Stimulated activated memory B cell treated with anti-CD40 and anti-IgM and Interleukin-4, amounts not matched to agents 10 μg/mL and 1 μg/mL and 100 μg/mL, for 72 hours (primary cell): Measurements from ENCODE around the gene RPS6KA2.
"Not testable (repeated sequence)": the region's sequence is repeated elsewhere in the genome, so short reads cannot be mapped to it uniquely, and the experiment has no call there.

Experiments used
- ATAC-seq: fragments of 150-1000 bp; cut with Tn5 transposase; 2 replicates; pipeline ENCODE4 v1.10.0; 2021
- H3K27ac Mint-ChIP-seq: one replicate; pipeline ENCODE4 v1.8.0; 2022; ENCODE audit warnings: mild to moderate bottlenecking, mixed read lengths
- H3K27me3 Mint-ChIP-seq: one replicate; pipeline ENCODE4 v1.8.0; 2022; ENCODE audit warnings: mixed read lengths
- H3K36me3 Mint-ChIP-seq: one replicate; pipeline ENCODE4 v1.8.0; 2022; ENCODE audit warnings: mixed read lengths
- H3K4me1 Mint-ChIP-seq: one replicate; pipeline ENCODE4 v1.8.0; 2022; ENCODE audit warnings: mixed read lengths
- H3K4me3 Mint-ChIP-seq: one replicate; pipeline ENCODE4 v1.8.0; 2022; ENCODE audit warnings: mild to moderate bottlenecking, moderate library complexity, mixed read lengths
- H3K9me3 Mint-ChIP-seq: one replicate; pipeline ENCODE4 v1.8.0; 2022; ENCODE audit warnings: mixed read lengths

The RPS6KA2 gene

DNA sequence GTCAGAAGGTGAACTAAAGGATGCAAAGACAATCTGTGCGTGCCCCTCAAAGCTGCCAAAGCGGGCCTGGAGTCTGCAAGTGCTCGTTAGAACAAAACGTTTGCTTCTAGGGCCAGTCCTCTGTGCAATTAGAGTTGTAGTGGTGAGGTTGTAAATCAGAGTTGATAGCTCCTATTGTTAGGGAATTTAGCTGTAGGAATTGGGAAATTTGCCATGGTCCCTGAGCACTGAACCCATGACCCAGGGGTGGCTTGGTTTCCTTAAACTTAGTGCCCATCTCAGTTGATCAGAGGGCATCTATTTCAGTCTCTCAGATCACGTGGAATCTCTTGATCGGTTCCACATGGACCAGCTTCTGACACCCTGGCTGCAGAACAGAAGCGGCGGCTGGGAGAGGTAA, 18.8 kb upstream of the RPS6KA2 start:
- Mint-ChIP-seq H3K36me3 (no peaks in the 10 kb centered on the region), H3K27ac (no peak overlapping the region), H3K9me3 (peaks cover 3% of the 10 kb centered on the region), H3K4me1 (no peaks in the 10 kb centered on the region), H3K4me3 (no peak overlapping the region), H3K27me3 (peaks cover 1% of the 10 kb centered on the region)
- ATAC-seq, result no peak

DNA sequence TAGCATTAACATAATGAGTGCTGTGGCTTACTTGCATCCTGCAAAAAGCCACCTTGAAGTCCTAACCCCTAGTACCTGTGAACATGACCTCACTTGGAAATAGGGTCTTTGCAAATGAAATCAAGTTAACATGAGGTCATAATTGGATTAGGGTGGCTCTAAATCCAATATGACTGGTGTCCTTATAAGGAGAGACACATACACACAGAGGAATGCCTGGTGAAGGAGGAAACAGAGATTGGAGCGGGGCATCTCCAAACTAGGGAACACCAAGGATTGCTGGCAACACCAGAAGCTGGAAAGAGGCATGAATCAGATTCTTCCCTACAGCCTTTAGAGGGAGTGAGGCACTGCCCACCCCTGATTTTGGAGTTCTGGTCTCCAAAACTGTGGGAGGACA, 17.6 kb upstream of the RPS6KA2 start:
- peaks cover 12% of the 10 kb centered on the region for H3K4me1 Mint-ChIP-seq
- H3K4me3 Mint-ChIP-seq, result no peak overlapping the region
- H3K36me3 Mint-ChIP-seq, result no peaks in the 10 kb centered on the region
- no peak for ATAC-seq
- H3K9me3 Mint-ChIP-seq, result peaks cover 3% of the 10 kb centered on the region
- H3K27ac Mint-ChIP-seq, result no peak overlapping the region
- peaks cover 13% of the 10 kb centered on the region for H3K27me3 Mint-ChIP-seq

DNA sequence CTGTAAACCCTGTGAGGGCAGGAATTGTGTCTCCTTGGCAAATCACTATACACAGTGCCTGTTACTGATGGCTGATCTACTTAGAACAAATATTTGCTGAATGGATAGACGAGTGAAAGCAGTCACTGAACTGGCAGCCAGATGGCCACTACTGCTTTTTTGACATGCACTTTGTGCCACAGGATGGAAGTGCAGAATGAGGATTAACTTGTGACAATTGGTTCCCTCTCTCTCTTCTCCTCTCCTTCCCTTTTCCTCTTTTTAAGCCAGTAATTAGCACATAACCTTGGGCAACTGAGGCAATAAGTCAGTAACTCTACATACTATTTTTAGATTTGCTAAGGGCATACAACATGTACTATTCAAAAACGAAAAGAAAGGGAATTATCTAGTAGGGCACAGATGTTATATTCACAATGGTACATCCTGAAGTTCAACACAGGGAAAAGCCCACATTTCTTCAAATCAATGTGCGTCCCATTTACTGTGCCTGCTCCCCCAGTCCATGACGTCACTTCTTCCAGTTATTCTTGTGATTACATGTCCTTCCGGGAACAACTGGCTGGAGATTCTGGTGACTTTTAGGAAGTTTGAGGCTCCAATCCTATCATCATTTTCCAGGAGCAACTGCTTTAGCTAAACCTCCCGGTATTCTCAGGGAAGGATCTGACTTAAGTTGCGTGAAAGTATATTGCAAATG, 17.0 kb upstream of the RPS6KA2 start:
- ATAC-seq, result no peak
- H3K4me3 Mint-ChIP-seq, result no peak overlapping the region
- H3K27me3 Mint-ChIP-seq, result peaks cover 20% of the 10 kb centered on the region
- no peak overlapping the region for H3K27ac Mint-ChIP-seq
- no peaks in the 10 kb centered on the region for H3K36me3 Mint-ChIP-seq
- H3K9me3 Mint-ChIP-seq, result peaks cover 3% of the 10 kb centered on the region
- H3K4me1 Mint-ChIP-seq, result peaks cover 17% of the 10 kb centered on the region

DNA sequence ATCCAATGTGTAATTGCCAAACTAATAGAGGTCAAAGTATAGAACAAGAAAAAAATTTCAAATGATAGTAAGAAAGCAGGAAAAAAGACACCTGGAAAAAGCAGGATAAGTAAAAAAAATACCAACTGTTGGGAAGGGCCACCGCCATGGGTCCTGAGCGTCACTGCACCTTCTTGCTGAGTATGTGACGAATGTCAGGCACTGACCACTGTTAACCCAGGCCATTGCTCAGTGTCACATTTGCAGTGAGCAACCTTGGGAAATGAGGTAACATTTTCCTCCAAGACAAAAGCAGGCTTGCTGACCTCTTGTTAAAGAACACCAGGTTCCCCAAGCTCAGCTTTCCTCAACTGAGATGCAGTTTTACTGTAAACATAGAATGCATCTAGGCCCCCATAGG, 15.6 kb upstream of the RPS6KA2 start:
- Mint-ChIP-seq H3K9me3 (peaks cover 3% of the 10 kb centered on the region), H3K27me3 (peaks cover 32% of the 10 kb centered on the region), H3K36me3 (no peaks in the 10 kb centered on the region), H3K27ac (no peak overlapping the region), H3K4me3 (no peak overlapping the region), H3K4me1 (peaks cover 27% of the 10 kb centered on the region)
- no peak for ATAC-seq

DNA sequence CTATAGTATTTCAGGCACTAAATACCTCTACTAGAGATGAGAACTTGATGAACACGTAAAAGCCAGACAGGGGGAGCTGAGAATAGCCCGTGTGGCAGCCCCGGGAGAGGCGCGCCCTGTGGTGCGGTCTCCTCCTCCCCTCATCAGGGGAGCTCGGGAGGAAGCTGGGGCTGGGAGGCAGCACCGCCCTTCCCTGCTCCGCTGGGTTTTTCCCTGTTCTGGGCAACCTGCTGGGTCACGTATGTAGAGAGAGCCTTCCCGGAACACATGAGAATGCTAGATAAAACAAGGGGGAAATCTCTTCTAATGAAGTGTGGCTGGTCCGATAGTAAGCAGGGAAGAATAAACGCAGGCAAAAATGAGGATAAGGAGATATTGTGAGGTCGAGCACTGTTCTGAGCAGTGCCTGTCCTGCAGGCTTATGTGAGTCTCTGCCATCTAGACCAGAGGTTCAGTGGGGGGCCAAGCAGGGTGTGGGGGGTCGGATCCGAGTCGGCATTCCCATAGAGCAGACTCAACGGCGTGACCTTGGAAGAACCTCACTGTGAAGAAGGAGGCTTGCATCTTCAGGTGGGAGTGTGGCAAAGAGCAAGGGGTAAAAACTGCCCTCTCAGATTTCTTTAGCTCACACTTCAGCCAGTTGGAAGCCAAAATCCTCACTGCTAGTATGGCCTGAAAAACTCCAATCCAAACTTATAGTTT, 13.4 kb upstream of the RPS6KA2 start:
- Mint-ChIP-seq H3K4me1 (peaks cover 33% of the 10 kb centered on the region), H3K36me3 (no peaks in the 10 kb centered on the region), H3K27ac (no peak overlapping the region), H3K4me3 (no peak overlapping the region), H3K9me3 (peaks cover 3% of the 10 kb centered on the region), H3K27me3 (peaks cover 53% of the 10 kb centered on the region)
- ATAC-seq, result peak; percentile 49

DNA sequence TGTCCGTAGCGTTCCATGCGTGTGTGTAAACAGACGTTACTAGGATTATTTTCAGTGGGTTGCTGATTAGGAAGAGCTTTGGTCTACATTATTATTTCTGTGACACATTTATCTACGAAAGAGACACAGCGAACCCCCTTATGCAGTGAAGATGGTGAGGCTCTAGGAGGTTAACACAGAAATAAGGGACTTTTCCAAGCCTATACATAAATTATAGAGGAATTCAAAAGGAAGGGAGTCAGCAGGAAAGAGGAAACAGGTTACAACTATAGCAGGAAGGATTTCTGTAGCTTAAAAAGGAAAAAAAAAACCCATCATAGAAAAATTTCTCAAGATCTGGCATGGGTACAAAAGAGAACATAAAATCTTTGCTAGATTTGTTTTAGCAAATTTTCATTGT, 12.9 kb upstream of the RPS6KA2 start:
- no peak overlapping the region for H3K27ac Mint-ChIP-seq
- peaks cover 3% of the 10 kb centered on the region for H3K9me3 Mint-ChIP-seq
- peaks cover 59% of the 10 kb centered on the region for H3K27me3 Mint-ChIP-seq
- ATAC-seq, result no peak
- H3K4me1 Mint-ChIP-seq, result peaks cover 33% of the 10 kb centered on the region
- no peak overlapping the region for H3K4me3 Mint-ChIP-seq
- H3K36me3 Mint-ChIP-seq, result no peaks in the 10 kb centered on the region

DNA sequence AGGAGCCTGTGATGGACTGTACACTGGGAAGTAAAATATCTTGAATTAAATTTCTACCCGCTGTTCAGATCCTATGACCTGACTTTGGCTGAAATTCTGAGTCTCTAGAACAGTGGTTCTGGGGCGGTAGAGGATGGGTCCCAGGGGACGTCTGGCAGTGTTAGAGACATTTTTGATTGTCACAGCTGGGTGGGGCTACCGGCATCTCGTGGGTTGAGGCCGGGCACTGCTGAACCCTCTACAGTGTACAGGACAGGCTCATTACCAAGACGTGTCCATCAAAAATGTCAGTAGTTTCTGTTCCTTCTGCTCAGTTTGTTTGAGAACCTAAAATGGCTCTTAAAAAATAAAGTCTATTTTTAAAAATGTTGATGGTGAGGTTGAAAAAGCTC, 11.5 kb upstream of the RPS6KA2 start:
- Mint-ChIP-seq H3K27me3 (peaks cover 65% of the 10 kb centered on the region), H3K9me3 (peaks cover under 1% of the 10 kb centered on the region), H3K27ac (no peak overlapping the region), H3K36me3 (no peaks in the 10 kb centered on the region), H3K4me3 (no peak overlapping the region), H3K4me1 (peaks cover 33% of the 10 kb centered on the region)
- ATAC-seq, result peak; percentile 91

DNA sequence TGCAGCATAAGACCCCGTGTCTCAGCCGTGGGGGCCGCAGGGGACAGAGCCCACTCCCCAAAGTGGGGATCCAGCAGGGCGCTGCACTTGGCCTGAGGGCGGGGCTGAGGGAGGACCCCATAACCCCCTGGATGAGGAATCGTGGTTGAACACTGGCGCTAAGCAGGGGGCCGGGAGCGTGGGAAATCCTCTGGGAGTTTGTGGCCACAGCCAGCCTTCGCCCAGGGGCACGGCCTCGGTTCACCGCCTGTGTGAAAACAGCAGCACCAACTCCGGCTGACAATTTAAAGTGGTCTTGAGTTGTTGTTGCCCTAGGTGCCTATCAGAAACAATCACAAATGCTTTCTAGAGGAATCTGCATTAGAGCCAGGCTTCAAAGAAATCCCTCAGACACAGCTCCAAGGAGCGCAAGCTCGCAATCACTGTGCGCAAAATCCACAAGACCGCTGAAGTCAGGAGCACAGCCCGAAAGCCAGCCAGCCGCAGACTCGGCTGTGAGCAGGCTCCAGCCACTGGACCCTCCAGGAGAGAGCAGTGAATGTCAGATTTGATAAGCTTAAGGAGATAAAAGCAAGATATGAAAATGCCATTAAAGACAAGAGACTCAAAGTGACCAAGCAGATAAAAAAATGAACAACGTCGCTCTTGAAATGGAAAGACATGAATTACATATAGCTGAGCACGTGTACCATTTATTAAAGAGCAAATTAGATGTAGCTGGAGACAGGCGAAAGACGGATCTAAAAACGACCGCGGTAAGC, 10.9 kb upstream of the RPS6KA2 start:
- Mint-ChIP-seq H3K4me1 (peaks cover 33% of the 10 kb centered on the region), H3K27ac (no peak overlapping the region), H3K27me3 (peaks cover 70% of the 10 kb centered on the region), H3K9me3 (no peaks in the 10 kb centered on the region), H3K4me3 (no peak overlapping the region), H3K36me3 (no peaks in the 10 kb centered on the region)
- ATAC-seq, result no peak

DNA sequence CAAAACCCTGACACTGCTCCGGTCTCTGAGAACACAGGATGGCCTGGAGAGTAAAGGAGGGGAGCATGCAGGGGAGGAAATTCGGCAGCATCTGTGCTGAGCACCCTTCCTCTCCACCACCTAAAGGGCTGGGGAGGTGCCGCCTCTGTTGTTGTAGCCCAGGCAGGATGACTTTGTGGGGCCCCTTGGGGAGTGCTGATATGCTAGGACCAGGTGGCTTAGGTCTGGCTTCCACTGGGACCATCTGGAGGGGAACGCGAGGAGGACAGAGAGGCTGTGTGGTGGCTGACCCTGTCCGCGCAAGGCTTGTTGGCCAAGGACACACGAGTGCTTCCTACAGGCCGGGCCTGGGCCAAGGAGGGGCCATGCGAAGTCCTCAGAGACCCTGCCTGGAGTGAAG, 9.9 kb upstream of the RPS6KA2 start:
- H3K27ac Mint-ChIP-seq, result no peak overlapping the region
- H3K4me3 Mint-ChIP-seq, result no peak overlapping the region
- no peak for ATAC-seq
- H3K27me3 Mint-ChIP-seq, result peaks cover 80% of the 10 kb centered on the region
- peaks cover 5% of the 10 kb centered on the region for H3K36me3 Mint-ChIP-seq
- H3K4me1 Mint-ChIP-seq, result peaks cover 33% of the 10 kb centered on the region
- H3K9me3 Mint-ChIP-seq, result no peaks in the 10 kb centered on the region

DNA sequence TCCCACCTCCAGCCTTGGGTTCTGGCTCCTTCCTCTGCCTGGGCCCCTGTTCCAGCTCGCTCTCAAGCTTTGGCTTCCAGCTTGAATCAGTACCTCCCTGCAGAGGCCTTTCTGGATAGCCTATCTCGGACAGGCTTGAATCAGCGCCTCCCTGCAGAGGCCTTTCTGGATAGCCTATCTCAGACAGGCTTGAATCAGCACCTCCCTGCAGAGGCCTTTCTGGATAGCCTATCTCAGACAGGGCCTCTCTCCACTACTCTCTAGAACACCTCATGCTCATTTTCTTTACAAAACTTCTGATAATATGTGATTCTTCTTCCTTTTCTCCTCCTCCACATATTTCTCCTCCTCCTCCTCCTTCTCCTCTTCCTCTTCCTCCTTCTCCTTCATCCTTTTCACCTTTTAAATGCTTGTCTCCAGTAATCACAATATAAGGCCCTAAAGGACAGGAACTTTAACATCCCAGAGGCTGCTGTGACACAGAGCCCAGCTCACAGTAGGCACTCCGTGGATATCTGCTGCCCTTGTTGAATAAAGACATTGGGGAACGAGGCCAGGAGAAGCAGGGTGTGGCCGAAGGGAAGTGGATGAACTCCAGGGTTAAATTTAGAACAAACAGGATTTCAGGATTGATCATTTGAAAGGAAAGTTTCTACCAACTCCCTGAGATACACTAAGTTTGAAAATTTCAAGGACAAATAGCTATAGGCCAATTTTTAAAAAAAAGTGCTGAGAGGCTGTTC, 9.3 kb upstream of the RPS6KA2 start:
- Mint-ChIP-seq H3K4me3 (no peak overlapping the region), H3K4me1 (peaks cover 33% of the 10 kb centered on the region), H3K27me3 (peaks cover 86% of the 10 kb centered on the region)

DNA sequence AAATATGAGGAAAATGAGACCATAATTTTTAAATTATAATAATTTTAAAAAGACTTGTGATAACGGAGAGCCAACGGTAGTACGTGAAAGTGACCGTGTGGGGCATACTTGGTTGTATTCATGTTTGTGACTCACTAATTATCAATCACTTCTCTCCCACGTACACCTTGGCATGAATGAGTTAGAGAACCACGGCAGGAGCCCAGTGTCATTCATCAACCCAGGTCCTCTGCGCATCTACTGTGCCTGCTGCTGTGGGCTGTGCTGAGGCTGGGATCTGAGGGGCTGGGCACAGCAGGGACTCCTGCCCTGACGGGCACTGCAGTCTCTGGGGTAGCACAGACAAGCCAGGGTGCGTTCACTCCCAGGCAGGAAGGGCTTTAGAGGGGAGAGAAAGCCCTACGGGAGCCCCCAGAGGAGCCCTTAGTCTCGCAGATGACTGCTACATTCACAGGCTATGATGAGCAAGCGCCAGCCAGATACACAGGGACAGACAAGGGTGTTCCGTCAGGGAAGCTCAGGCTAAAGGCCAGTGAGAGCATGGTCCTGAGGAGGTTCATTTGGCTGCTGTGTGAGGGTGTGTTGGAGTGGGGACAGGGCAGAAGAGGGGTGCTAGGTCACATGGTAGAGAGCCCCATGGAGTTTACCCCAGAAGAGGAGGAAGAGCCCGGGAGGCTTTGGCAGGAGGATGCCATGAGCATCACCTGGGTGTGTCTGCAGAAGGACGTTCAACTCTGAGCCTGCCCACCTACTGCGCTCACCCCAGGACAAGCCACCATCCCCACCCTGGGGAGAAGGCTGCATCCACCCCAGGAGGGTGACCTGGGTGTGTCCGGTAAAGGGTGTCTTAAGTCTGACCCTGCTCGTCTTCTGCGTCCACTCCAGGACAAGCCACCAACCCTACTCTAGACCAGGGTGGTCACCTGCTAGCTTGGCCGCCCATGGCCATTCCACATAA, 8.2 kb upstream of the RPS6KA2 start:
- Mint-ChIP-seq H3K9me3 (no peaks in the 10 kb centered on the region), H3K4me3 (no peak overlapping the region), H3K36me3 (peaks cover 5% of the 10 kb centered on the region), H3K27me3 (peaks cover 90% of the 10 kb centered on the region), H3K4me1 (peaks cover 32% of the 10 kb centered on the region), H3K27ac (no peak overlapping the region)
- ATAC-seq, result no peak

More for the DNA sequence above, 9.3 kb upstream of the RPS6KA2 start:
- Mint-ChIP-seq H3K36me3 (peaks cover 5% of the 10 kb centered on the region), H3K9me3 (no peaks in the 10 kb centered on the region), H3K27ac (no peak overlapping the region)
- no peak for ATAC-seq

DNA sequence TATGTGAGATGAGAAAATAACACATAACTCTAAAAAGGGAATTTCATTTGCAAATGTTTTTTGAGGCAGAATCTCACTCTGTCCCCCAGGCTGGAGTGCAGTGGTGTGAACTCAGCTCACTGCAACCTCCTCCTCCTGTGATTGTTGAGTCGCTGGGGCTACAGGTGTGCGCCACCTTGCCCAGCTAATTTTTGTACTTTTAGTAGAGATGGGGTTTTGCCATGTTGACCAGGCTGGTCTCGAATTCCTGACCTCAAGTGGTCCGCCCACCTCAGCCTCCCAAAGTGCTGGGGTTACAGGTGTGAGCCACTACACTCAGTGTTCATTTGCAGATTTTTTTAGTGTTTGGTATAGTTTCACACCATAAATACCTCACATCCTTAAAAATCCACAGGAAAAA, 7.5 kb upstream of the RPS6KA2 start:
- not testable (repeated sequence) for H3K4me3 Mint-ChIP-seq, H3K9me3 Mint-ChIP-seq, ATAC-seq, H3K27ac Mint-ChIP-seq, H3K36me3 Mint-ChIP-seq
- Mint-ChIP-seq H3K4me1 (peaks cover 25% of the 10 kb centered on the region), H3K27me3 (peaks cover 90% of the 10 kb centered on the region)

DNA sequence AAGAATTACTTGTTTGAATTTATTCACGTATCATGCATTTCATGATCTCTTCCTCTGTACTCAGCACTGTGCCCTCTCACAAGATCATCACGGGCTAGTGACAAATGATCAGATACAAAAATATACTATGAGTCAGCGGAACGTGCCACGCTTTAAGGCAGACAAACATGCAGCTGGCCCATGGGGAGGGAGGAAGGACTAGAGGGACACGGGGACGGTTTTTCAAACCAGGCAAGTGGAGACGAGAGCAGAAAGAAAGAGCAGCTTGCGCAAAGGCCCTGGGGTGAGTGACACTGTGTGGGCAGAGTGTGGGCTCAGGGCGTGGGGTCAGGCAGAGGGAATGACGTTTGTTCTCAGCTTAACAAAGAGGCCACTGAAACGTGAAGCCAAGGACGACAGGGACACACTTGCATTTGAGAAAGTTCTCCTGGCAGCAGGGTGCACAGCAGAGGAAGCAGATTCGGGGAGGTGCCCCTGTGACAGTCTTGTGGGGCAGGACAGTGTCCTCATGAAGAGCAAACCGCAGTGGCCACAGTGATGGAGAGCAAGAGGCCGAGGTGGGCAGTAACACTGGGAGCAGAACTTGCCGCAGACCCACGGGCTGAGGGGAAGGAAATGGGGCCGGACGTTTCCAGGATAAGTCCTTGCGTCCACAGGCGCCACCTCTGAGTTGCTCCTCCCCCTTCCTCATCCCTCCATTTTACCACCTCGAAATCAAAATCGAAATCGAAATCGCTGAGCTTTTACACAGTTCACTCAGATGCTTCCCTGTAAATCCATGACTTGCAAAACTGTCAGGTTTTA, 6.9 kb upstream of the RPS6KA2 start:
- Mint-ChIP-seq H3K4me1 (peaks cover 21% of the 10 kb centered on the region), H3K9me3 (no peaks in the 10 kb centered on the region), H3K27ac (no peak overlapping the region), H3K36me3 (peaks cover 5% of the 10 kb centered on the region), H3K27me3 (peaks cover 90% of the 10 kb centered on the region), H3K4me3 (no peak overlapping the region)
- no peak for ATAC-seq

DNA sequence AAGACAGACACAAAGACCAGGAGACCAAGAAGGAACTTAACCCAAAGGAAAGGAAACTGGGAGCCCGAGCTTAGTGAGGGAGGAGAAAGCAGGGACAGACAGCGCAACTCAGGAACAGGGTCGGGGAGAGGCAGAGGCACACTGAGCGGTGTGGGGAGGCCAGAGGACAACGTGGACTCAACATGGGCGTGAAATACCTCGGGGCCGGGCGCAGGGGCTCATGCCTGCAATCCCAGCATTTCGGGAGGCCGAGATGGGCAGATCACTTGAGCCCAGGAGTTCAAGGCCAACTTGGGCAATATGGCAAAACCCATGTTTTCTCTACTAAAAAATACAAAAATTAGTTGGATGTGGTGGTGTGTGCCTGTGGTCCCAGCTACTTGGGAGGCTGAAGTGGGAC, 5.7 kb upstream of the RPS6KA2 start:
- no peak overlapping the region for H3K27ac Mint-ChIP-seq
- peaks cover 89% of the 10 kb centered on the region for H3K27me3 Mint-ChIP-seq
- ATAC-seq, result no peak
- no peaks in the 10 kb centered on the region for H3K9me3 Mint-ChIP-seq
- H3K4me1 Mint-ChIP-seq, result peaks cover 23% of the 10 kb centered on the region
- H3K4me3 Mint-ChIP-seq, result no peak overlapping the region
- H3K36me3 Mint-ChIP-seq, result peaks cover 5% of the 10 kb centered on the region
